Measurements from ENCODE around the gene ZNF664.
A peak's percentile ranks its signal among the peaks of the same experiment; 100 is the strongest.

Gene ZNF664

GRCh38 chr12:123995023-123995748 is 22.2 kb downstream of the ZNF664 start:
- no peak for DNase-seq

- no peak for DNase-seq
Measured at GRCh38 chr12:123996581-123996980, 23.6 kb downstream of the ZNF664 start.

GRCh38 chr12:123997033-123997822 is 24.2 kb downstream of the ZNF664 start:
- DNase-seq, result no peak

- no peak for DNase-seq
Measured at GRCh38 chr12:123997908-123998307, 24.9 kb downstream of the ZNF664 start.

GRCh38 chr12:123998344-123998990 is 25.5 kb downstream of the ZNF664 start:
- DNase-seq, result no peak

GRCh38 chr12:123998991-123999359 is 26.0 kb downstream of the ZNF664 start:
- DNase-seq, result no peak

- no peak for DNase-seq
Measured at GRCh38 chr12:124000111-124000510, 27.1 kb downstream of the ZNF664 start.

- no peak for DNase-seq
Measured at GRCh38 chr12:124001343-124001742, 28.3 kb downstream of the ZNF664 start.

GRCh38 chr12:124002021-124002644 is 29.1 kb downstream of the ZNF664 start:
- DNase-seq, result no peak

- no peak for DNase-seq
Measured at GRCh38 chr12:124002654-124003053, 29.6 kb downstream of the ZNF664 start.

- no peak for DNase-seq
Measured at GRCh38 chr12:124004233-124004875, 31.3 kb downstream of the ZNF664 start.

- peak; percentile 6 to 15 for DNase-seq
Measured at GRCh38 chr12:124006085-124006845, 33.2 kb downstream of the ZNF664 start.

GRCh38 chr12:124006846-124007713 is 34.1 kb downstream of the ZNF664 start:
- DNase-seq, result no peak

GRCh38 chr12:124007826-124008570 is 35.0 kb downstream of the ZNF664 start:
- no peak for DNase-seq

- no peak for DNase-seq
Measured at GRCh38 chr12:124008595-124008994, 35.6 kb downstream of the ZNF664 start.

GRCh38 chr12:124009781-124010180 is 36.8 kb downstream of the ZNF664 start:
- DNase-seq, result no peak

- no peak for DNase-seq
Measured at GRCh38 chr12:124010687-124011086, 37.7 kb downstream of the ZNF664 start.

- DNase-seq, result no peak
Measured at GRCh38 chr12:124011435-124012115, 38.6 kb downstream of the ZNF664 start.

GRCh38 chr12:124013073-124013472 is 40.1 kb downstream of the ZNF664 start:
- no peak for DNase-seq
